Keratinocyte (primary cell): ENCODE measurements around the gene DDX39A.

Experiments used
- CTCF ChIP-seq, 3 experiments: IDR thresholded peaks in 1 of 3; conservative IDR thresholded peaks in 1 of 3; optimal IDR thresholded peaks in 1 of 3; 2 replicates in 2 of 3; 3 replicates in 1 of 3; pipeline versions ENCODE3 to v1.5.1; 2011; ENCODE audit warnings: low read length in 3 of 3, mild to moderate bottlenecking in 3 of 3, moderate library complexity in 2 of 3, control low read depth in 1 of 3, inconsistent platforms in 1 of 3; ENCODE audit not compliant: insufficient read depth in 2 of 3; ENCODE audit errors: extremely low read depth in 1 of 3
- EZH2 ChIP-seq: IDR thresholded peaks from one replicate; pipeline ENCODE4 v1.6.1; 2012; ENCODE audit warnings: inconsistent platforms, mild to moderate bottlenecking, low read length, moderate library complexity

GRCh38 chr19:14411161-14411937 lies 7.8 kb downstream of the DDX39A start:
- TF ChIP-seq CTCF (optimal IDR thresholded peaks at IDR 0.05 in 1 of 3, IDR thresholded peaks at IDR 0.05 in 1 of 3, conservative IDR thresholded peaks at IDR 0.05 in 1 of 3; ENCODE audit: extremely low read depth in 1 of 3, insufficient read depth in 2 of 3, low read length in 3 of 3) (no peak), EZH2 (no peak)
